Cardiac septum (tissue), 1 donor: ENCODE data around the gene DGAT2L6. TPM values are rescaled to one million over a fixed set of nuclear protein-coding genes. Genes with fewer than 3 reads are reported as not detected.

Source experiments
- total RNA-seq: library from RNA; stranded (reverse); fragmentation: NEBNext Ultra II Directional; extraction: Animal tissue kit (Norgen Biotek cat#: 25700); gene quantifications from one replicate; pipeline ENCODE4 v1.2.1, GENCODE V29; 2021
- donor health status: DM: no; HTN: no; CAD: no.

Gene DGAT2L6
- total RNA-seq, 1 donor from 2014 or later = not detected

Other genes starting within 250 kb of the DGAT2L6 start
- not detected for gene AWAT2, start 127.5 kb upstream of the DGAT2L6 start, total RNA-seq
- gene OTUD6A, start 115.0 kb upstream of the DGAT2L6 start, total RNA-seq = not detected
- gene IGBP1, start 44.0 kb upstream of the DGAT2L6 start, total RNA-seq = 31.2 TPM
- gene AWAT1, start 57.2 kb downstream of the DGAT2L6 start, total RNA-seq = not detected
- gene P2RY4, start 82.7 kb downstream of the DGAT2L6 start, total RNA-seq = 0.24 TPM
- gene ARR3, start 90.9 kb downstream of the DGAT2L6 start, total RNA-seq = not detected
- gene RAB41, start 104.7 kb downstream of the DGAT2L6 start, total RNA-seq = not detected
- 32.7 TPM for gene PDZD11, start 112.4 kb downstream of the DGAT2L6 start, total RNA-seq
- 0.38 TPM for gene KIF4A, start 112.6 kb downstream of the DGAT2L6 start, total RNA-seq
- not detected for gene GDPD2, start 245.8 kb downstream of the DGAT2L6 start, total RNA-seq